Ovary (tissue), 9 donors: Measurements from ENCODE around the gene CDH22. TPM values are rescaled to one million over a fixed set of nuclear protein-coding genes. Genes with fewer than 3 reads are reported as not detected.

Experiments
- DNase-seq, 5 donors: peaks; one replicate each; pipeline ENCODE4 v3.0.0-alpha.2; 2019 to 2020
- H3K27ac ChIP-seq, 2 donors: fragments of 200-600 bp; one replicate each; pipeline versions ENCODE4 v1.5.1 to v1.8.0; 2019 to 2022
- H3K27me3 ChIP-seq: fragments of 200-600 bp; one replicate; pipeline ENCODE4 v1.8.0; 2022
- H3K36me3 ChIP-seq: fragments of 200-600 bp; sonication (generic); one replicate; pipeline ENCODE4 v1.5.1; 2019
- H3K4me1 ChIP-seq: one replicate; pipeline ENCODE4 v1.8.1; 2013; ENCODE audit warnings: mild to moderate bottlenecking, moderate library complexity; ENCODE audit not compliant: insufficient read depth
- H3K4me3 ChIP-seq: fragments of 200-600 bp; sonication (generic); one replicate; pipeline ENCODE4 v1.5.1; 2017
- H3K9me3 ChIP-seq, 2 donors: fragments of 200-600 bp in 1 of 2; sonication (generic) in 1 of 2; one replicate each; pipeline versions ENCODE4 v1.5.1 to v1.8.1; 2013 to 2019; ENCODE audit warnings: mild to moderate bottlenecking in 1 of 2, moderate library complexity in 1 of 2
- CTCF ChIP-seq, 3 donors: fragments of 450-650 bp in 2 of 3; fragments of 200-600 bp in 1 of 3; IDR thresholded peaks; one replicate each; pipeline versions ENCODE4 v1.5.1 to v1.8.0; 2016 to 2022; ENCODE audit warnings: antibody characterized with exemption in 3 of 3, mild to moderate bottlenecking in 1 of 3
- EP300 ChIP-seq: sonication (generic); formaldehyde crosslinking; IDR thresholded peaks from one replicate; pipeline ENCODE4 v1.6.1; 2017; ENCODE audit warnings: antibody characterized with exemption
- POLR2A ChIP-seq: fragments of 450-650 bp; IDR thresholded peaks from one replicate; pipeline ENCODE4 v1.6.1; 2017; ENCODE audit warnings: antibody characterized with exemption, mild to moderate bottlenecking, moderate library complexity
- WGBS, 3 donors: extraction: QIAGEN DNeasy Blood & Tissue Kit in 1 of 3; methylation state at CpG; one replicate each; pipeline versions ENCODE4 v1.1.5 to v1.1.7; 2013 to 2017; 5-methylcytosine and 5-hydroxymethylcytosine counted together
- intact Hi-C, 4 donors: fragments of 100-400 bp; cut with DNase I; formaldehyde crosslinking; loops; one replicate each; pipeline versions ENCODE4 v1.11.0 to v1.15.1; 2022 to 2023
- polyA plus RNA-seq, 2 donors: library from polyadenylated mRNA; stranded (reverse); fragments of 200-250 nt in 1 of 2; fragments of 350-450 nt in 1 of 2; fragmentation: Illumina TruSeq in 1 of 2; extraction: RNeasy Lipid Tissue Mini Kit (QIAGEN cat#74804) in 1 of 2; gene quantifications; one replicate each; pipeline ENCODE4 v1.2.3, GENCODE V29; 2013 to 2014
- total RNA-seq, 7 donors: library from RNA; depleted of rRNA in 2 of 7; stranded (reverse); fragments of >200 nt in 2 of 7; fragmentation: NEBNext Ultra II Directional in 3 of 7; extraction: Animal tissue kit (Norgen Biotek cat#: 25700) in 3 of 7; gene quantifications; one replicate each; pipeline versions ENCODE4 v1.1.0 to v1.2.4, GENCODE V29; 2016 to 2023
- donor health status: DM: no; HTN: no; CAD: no; lungs with moderate emphysema.
- donor health status: DM: no; HTN: no; CAD: no.
- donor health status: Bipolar disorder and iron deficiency.
- donor health status: DM: yes; HTN: yes; CAD: no.
- donor health status: DM: no; HTN: no; CAD: no.
- donor health status: DM: yes; HTN: yes; CAD: no.

CDH22 gene
- total and polyA plus RNA-seq, 9 donors = 0.10 to 1.5 (median 0.36) TPM

- Histone ChIP-seq H3K27ac (no peak overlapping the region), H3K9me3 (no peaks in the 10 kb centered on the region), H3K4me3 (no peak overlapping the region), H3K4me1 (peaks cover 2% of the 10 kb centered on the region), H3K36me3 (no peaks in the 10 kb centered on the region), H3K27me3 (no peaks in the 10 kb centered on the region)
- intact Hi-C loops = no loop called here
- 69 to 77% (median 74%) methylated on average over 5 of the region's 5 CpGs for WGBS, 3 donors
- TF ChIP-seq POLR2A (no peak), EP300 (no peak), CTCF (IDR thresholded peaks at IDR 0.05) (no peak)
- DNase-seq = no peak
Measured at GRCh38 chr20:46126440-46127056, 181.8 kb downstream of the CDH22 start.

Other genes starting within 250 kb of the CDH22 start
- gene NCOA5, start 218.5 kb downstream of the CDH22 start, total RNA-seq = 10 to 100 TPM; 27.6 to 51.1 (median 37.4) TPM
- 10 to 100 TPM; 27.9 to 35.6 TPM for gene NCOA5, start 218.5 kb downstream of the CDH22 start, polyA plus RNA-seq
- gene CD40, start 190.2 kb downstream of the CDH22 start, total RNA-seq = 10 to 100 TPM; 14.4 to 28.0 (median 21.3) TPM
- 10 to 100 TPM; 21.6 to 35.7 TPM for gene CD40, start 190.2 kb downstream of the CDH22 start, polyA plus RNA-seq
- 10 to 100 TPM; 20.1 to 51.7 (median 41.0) TPM for gene ELMO2, start 98.1 kb upstream of the CDH22 start, total RNA-seq
- 10 to 100 TPM; 19.1 to 57.6 TPM for gene ELMO2, start 98.1 kb upstream of the CDH22 start, polyA plus RNA-seq
- gene ZNF334, start 205.1 kb upstream of the CDH22 start, total RNA-seq = 10 to 100 TPM in 6 of 7 donors, 1 to 10 TPM in 1; 9.9 to 16.1 (median 11.3) TPM
- gene ZNF334, start 205.1 kb upstream of the CDH22 start, polyA plus RNA-seq = 10 to 100 TPM in 1 of 2 donors, 1 to 10 TPM in 1; 5.5 to 10.7 TPM
- gene OCSTAMP, start 242.2 kb upstream of the CDH22 start, total RNA-seq = not detected
- 1 to 10 TPM in 1 of 2 donors, not detected in 1; 2.0 TPM for gene OCSTAMP, start 242.2 kb upstream of the CDH22 start, polyA plus RNA-seq